Mucosa of descending colon (tissue), 3 donors: Measurements from ENCODE around the gene GSKIP. TPM values are rescaled to one million over a fixed set of nuclear protein-coding genes. Genes with fewer than 3 reads are reported as not detected.

ENCODE experiments used
- ATAC-seq: fragments of 200-7000 bp; cut with Tn5 transposase; one replicate; pipeline ENCODE4 v1.9.1; 2020; ENCODE audit warnings: mild to moderate bottlenecking, moderate library complexity
- DNase-seq, 3 donors: peaks; one replicate each; pipeline ENCODE4 v3.0.0-alpha.2; 2020
- H3K36me3 ChIP-seq: fragments of 200-600 bp; one replicate; pipeline ENCODE4 v1.8.0; 2021; ENCODE audit warnings: low read depth, mild to moderate bottlenecking
- H3K4me1 ChIP-seq: fragments of 200-600 bp; one replicate; pipeline ENCODE4 v1.8.0; 2021; ENCODE audit warnings: low read depth, mild to moderate bottlenecking
- H3K4me3 ChIP-seq: fragments of 200-600 bp; one replicate; pipeline ENCODE4 v1.8.0; 2021; ENCODE audit warnings: mild to moderate bottlenecking
- H3K9me3 ChIP-seq: fragments of 200-600 bp; one replicate; pipeline ENCODE4 v1.8.0; 2021; ENCODE audit warnings: mild to moderate bottlenecking
- CTCF ChIP-seq: fragments of 200-600 bp; IDR thresholded peaks from one replicate; pipeline ENCODE4 v1.8.0; 2022; ENCODE audit warnings: antibody characterized with exemption, mild to moderate bottlenecking
- intact Hi-C, 2 donors: fragments of 100-400 bp; cut with DNase I in 1 of 2; cut with micrococcal nuclease in 1 of 2; formaldehyde crosslinking; loops; one replicate each; pipeline versions ENCODE4 v1.11.0 to v1.11.1; 2022; cut with DNase I, micrococcal nuclease
- total RNA-seq, 3 donors: library from RNA; stranded (reverse); fragmentation: NEBNext Ultra II Directional in 2 of 3; extraction: Animal tissue kit (Norgen Biotek cat#: 25700) in 2 of 3; gene quantifications; one replicate each; pipeline versions ENCODE4 v1.2.1 to v1.2.4, GENCODE V29; 2021 to 2023
- donor health status: DM: no; HTN: no; CAD: no; lungs with moderate emphysema.
- donor health status: DM: no; HTN: no; CAD: no.
- donor health status: DM: no; HTN: yes; CAD: no.

GSKIP gene
- total RNA-seq, 3 donors from 2014 or later, result 81.3 to 143 (median 128) TPM

DNA sequence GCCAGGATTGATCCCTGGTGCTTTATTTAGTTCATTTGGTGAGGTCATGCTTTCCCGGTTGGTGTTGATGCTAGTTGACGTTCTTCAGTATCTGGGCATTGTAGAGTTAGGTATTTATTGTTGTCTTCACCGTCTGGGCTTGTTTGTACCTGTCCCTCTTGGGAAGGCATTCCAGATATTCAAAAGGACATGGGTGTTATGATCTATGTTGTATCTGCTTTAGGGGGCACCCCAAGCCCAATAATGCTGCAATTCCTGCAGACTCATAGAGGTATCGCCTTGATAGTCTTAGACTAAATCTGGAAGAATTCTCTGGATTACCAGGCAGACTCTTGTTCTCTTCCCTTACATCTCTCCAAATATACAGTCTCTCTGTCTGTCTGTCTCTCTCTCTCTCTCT is 70.7 kb downstream of the GSKIP start:
- no peak overlapping the region for H3K4me3 ChIP-seq
- intact Hi-C loops, result no loop called here
- DNase-seq (no peak), ATAC-seq (no peak)
- H3K4me1 ChIP-seq, result no peaks in the 10 kb centered on the region
- H3K9me3 ChIP-seq, result no peaks in the 10 kb centered on the region
- no peak for TF ChIP-seq CTCF
- no peaks in the 10 kb centered on the region for H3K36me3 ChIP-seq

Other genes with a start within 250 kb of the GSKIP start
- 10 to 100 TPM; 18.7 to 38.6 (median 25.4) TPM for gene BDKRB2, start 158.7 kb upstream of the GSKIP start, total RNA-seq
- gene BDKRB1, start 107.3 kb upstream of the GSKIP start, total RNA-seq, result 10 to 100 TPM in 1 of 3 donors, 1 to 10 TPM in 2; 6.1 to 10.6 (median 7.7) TPM
- gene ATG2B, start 185 bp upstream of the GSKIP start, total RNA-seq, result 10 to 100 TPM; 22.1 to 35.9 (median 24.2) TPM
- 1 to 10 TPM; 3.0 to 5.6 (median 3.8) TPM for gene AK7, start 28.6 kb downstream of the GSKIP start, total RNA-seq
- 100 to 1,000 TPM; 146 to 214 (median 212) TPM for gene PAPOLA, start 138.9 kb downstream of the GSKIP start, total RNA-seq